Urinary bladder (tissue), 4 donors: Measurements from ENCODE around the gene LIN54. TPM values are rescaled to one million over a fixed set of nuclear protein-coding genes. Genes with fewer than 3 reads are reported as not detected.
"Not testable (repeated sequence)": the region's sequence is repeated elsewhere in the genome, so short reads cannot be mapped to it uniquely, and the experiment has no call there.

Source experiments
- DNase-seq: peaks from one replicate; pipeline ENCODE4 v3.0.0-alpha.2; 2015; ENCODE audit errors: extremely low spot score
- H3K27ac ChIP-seq: one replicate; pipeline ENCODE4 v1.5.1; 2013; ENCODE audit warnings: low read depth, mild to moderate bottlenecking, moderate library complexity
- H3K36me3 ChIP-seq: one replicate; pipeline ENCODE4 v1.6.1; 2013; ENCODE audit warnings: mild to moderate bottlenecking, moderate library complexity; ENCODE audit not compliant: insufficient read depth
- H3K4me1 ChIP-seq: one replicate; pipeline ENCODE4 v1.6.1; 2013; ENCODE audit warnings: mild to moderate bottlenecking, moderate library complexity; ENCODE audit not compliant: insufficient read depth
- H3K4me3 ChIP-seq: one replicate; pipeline ENCODE4 v1.5.1; 2013; ENCODE audit warnings: low read depth, low read length
- WGBS: extraction: QIAGEN DNeasy Blood & Tissue Kit; methylation state at CpG from one replicate; pipeline ENCODE4 v1.1.7; 2013; 5-methylcytosine and 5-hydroxymethylcytosine counted together
- polyA plus RNA-seq: library from polyadenylated mRNA; stranded (reverse); fragments of 200-250 nt; gene quantifications from one replicate; pipeline ENCODE4 v1.2.3, GENCODE V29; 2013
- total RNA-seq: library from RNA; depleted of rRNA; stranded (reverse); fragments of >200 nt; gene quantifications from one replicate; pipeline ENCODE4 v1.2.3, GENCODE V29; 2014
- donor health status: healthy with polysubstance abuse.
- donor health status: healthy.

LIN54 gene
- total and polyA plus RNA-seq, 2 donors = 5.5 to 21.5 TPM

- no peaks in the 10 kb centered on the region for H3K36me3 ChIP-seq
- no peak overlapping the region for H3K4me3 ChIP-seq
- H3K4me1 ChIP-seq = no peaks in the 10 kb centered on the region
- H3K27ac ChIP-seq = no peak overlapping the region
- DNase-seq = no peak
- WGBS = 91% methylated on average over 2 of the region's 2 CpGs
These were observed 59.4 kb downstream of the LIN54 start for GRCh38 chr4:82951196-82951595.

DNA sequence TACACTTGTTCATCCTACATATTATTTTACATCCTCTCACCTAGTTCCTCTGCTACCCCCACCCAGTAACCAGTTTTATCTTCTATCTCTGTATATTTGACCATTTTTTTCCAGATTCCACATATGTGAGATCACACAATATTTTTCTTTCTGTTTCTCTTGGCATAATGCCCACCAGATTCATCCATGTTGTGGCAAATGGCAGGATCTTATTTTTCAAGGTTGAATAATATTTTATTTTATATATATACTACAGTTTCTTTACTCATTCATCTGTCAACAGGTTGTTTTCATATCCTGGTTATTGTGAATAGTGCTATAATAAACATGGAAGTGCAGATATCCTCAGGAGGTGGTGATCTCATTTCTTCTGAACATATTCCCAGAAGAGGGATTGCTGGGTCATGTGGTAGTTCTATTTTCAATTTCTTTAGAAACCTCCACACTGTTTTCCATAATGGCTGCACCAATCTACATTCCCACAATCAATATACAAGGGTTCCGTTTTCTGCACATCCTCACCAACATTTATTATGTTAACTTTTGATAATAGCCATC is 61.9 kb downstream of the LIN54 start:
- WGBS = 99% methylated on average over 1 of the region's 1 CpG
- Histone ChIP-seq H3K4me1 (no peaks in the 10 kb centered on the region), H3K27ac (no peak overlapping the region), H3K36me3 (no peaks in the 10 kb centered on the region), H3K4me3 (no peak overlapping the region)
- no peak for DNase-seq

DNA sequence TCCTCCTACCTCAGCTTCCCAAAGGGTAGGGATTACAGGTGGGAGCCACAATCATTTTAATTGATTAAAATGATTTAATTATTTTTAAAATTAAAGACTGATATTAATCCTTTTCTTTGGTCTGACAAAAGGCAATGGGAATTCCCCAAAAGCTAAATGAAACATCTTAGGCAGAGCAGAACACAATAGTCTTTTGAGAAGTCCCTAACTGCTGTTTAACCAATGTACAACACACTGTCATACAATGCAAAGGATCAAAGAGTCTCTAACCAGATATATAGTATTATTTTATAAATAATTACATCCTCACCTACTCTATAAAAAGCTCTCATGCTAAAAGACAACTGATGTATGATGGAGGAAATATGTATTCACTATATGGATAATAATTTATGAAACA is 63.1 kb downstream of the LIN54 start:
- no peaks in the 10 kb centered on the region for H3K4me1 ChIP-seq
- H3K36me3 ChIP-seq = no peaks in the 10 kb centered on the region
- H3K27ac ChIP-seq = no peak overlapping the region
- no peak for DNase-seq
- H3K4me3 ChIP-seq = no peak overlapping the region

DNA sequence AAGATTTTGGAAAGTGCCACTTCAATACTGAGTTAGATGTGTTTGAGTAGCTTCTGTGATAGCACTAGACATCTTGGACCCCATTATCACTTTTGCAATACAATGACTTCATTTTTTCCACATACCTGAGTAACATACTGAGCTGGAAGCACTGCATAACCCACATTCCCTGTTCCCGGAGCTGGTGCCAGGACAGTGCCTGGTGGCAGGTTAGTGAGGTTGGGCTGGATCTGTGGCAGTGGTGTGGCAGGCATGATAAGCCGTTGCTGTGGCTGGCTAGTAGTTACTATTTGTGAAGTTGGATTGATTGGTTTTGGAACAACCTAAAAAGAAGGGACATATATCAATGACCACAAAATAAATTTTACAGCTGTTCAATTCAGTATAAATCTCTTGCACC is 71.2 kb downstream of the LIN54 start:
- H3K27ac ChIP-seq = no peak overlapping the region
- H3K4me3 ChIP-seq = no peak overlapping the region
- WGBS = 84% methylated on average over 2 of the region's 2 CpGs
- DNase-seq = no peak
- H3K4me1 ChIP-seq = no peaks in the 10 kb centered on the region
- H3K36me3 ChIP-seq = peaks cover 2% of the 10 kb centered on the region

DNA sequence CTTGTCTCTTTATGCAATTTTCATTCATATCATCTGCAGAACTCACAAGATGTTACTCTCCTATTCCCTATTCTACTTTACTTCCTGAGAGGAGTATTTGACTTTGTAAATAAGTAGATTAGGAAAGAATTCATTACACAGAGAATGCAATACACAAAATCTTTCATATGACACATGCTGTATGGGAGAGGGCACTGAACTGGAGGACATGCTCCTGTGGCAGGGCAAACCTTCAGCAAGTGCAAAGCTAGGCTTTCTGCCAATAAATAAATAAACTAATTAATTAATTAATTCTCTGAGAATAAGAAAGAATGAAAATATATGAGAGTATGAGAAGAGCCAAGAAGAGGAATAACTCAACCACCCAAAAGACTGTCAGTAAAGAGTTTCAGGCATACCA is 76.2 kb downstream of the LIN54 start:
- Histone ChIP-seq H3K4me3 (no peak overlapping the region), H3K36me3 (peaks cover 2% of the 10 kb centered on the region), H3K27ac (no peak overlapping the region), H3K4me1 (no peaks in the 10 kb centered on the region)
- DNase-seq = no peak

GRCh38 chr4:82930848-82931755 is 79.5 kb downstream of the LIN54 start:
- Histone ChIP-seq H3K27ac (no peak overlapping the region), H3K4me3 (no peak overlapping the region), H3K36me3 (peaks cover 2% of the 10 kb centered on the region), H3K4me1 (no peaks in the 10 kb centered on the region)
- 85% methylated on average over 5 of the region's 5 CpGs for WGBS
- no peak for DNase-seq

- no peak for DNase-seq
- H3K4me1 ChIP-seq = no peaks in the 10 kb centered on the region
These were observed 88.8 kb downstream of the LIN54 start for GRCh38 chr4:82921795-82922194.

DNA sequence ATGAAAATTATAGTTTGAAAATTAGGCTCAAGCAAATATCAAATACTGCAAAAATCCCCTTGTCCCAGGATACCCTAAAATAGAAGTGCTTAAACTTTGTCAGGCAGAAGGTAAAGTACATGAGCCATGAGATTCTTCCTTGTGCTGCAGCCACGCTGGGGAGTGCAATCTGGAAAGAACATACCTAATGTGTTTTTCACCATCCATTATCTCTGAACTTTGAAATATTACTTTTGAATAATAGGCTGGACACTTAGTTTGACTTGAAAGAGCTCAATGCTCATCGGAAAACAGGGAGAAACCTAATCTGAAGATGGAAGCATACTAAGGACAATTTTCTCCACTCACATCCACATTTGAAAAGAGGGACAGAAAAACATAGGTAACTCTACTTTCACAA is 91.2 kb downstream of the LIN54 start:
- H3K4me1 ChIP-seq = no peaks in the 10 kb centered on the region
- 86% methylated on average over 2 of the region's 2 CpGs for WGBS

More at GRCh38 chr4:82921795-82922194, 88.8 kb downstream of the LIN54 start:
- no peaks in the 10 kb centered on the region for H3K36me3 ChIP-seq
- H3K27ac ChIP-seq = no peak overlapping the region
- no peak overlapping the region for H3K4me3 ChIP-seq

GRCh38 chr4:82918091-82918490 is 92.5 kb downstream of the LIN54 start:
- Histone ChIP-seq H3K36me3 (no peaks in the 10 kb centered on the region), H3K4me3 (no peak overlapping the region), H3K27ac (no peak overlapping the region), H3K4me1 (no peaks in the 10 kb centered on the region)
- DNase-seq = no peak
- WGBS = 89% methylated on average over 7 of the region's 7 CpGs

More for the DNA sequence above, 91.2 kb downstream of the LIN54 start:
- Histone ChIP-seq H3K36me3 (no peaks in the 10 kb centered on the region), H3K4me3 (no peak overlapping the region), H3K27ac (no peak overlapping the region)
- DNase-seq = no peak

- DNase-seq, H3K4me1 ChIP-seq, H3K27ac ChIP-seq, H3K4me3 ChIP-seq, H3K36me3 ChIP-seq: not testable (repeated sequence)
- 99% methylated on average over 2 of the region's 2 CpGs for WGBS
These were observed 96.7 kb downstream of the LIN54 start for GRCh38 chr4:82913968-82914367.

DNA sequence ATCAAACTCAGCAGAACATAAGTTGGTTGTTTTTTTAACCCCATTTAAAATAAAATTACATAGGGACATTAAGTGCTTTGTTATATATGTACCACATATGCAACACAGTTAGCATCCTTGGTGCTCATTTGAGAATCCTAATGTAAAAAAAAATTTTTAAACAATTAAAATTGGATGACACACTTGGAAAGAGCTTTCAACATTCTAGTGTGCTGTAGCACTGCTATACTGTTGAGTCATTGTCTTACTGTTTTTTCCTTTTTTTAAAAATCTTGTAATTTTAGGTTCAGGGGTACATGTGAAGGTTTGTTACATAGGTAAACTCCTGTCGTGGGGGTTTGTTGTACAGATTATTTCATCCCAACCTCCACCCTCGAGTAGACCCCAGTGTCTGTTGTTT is 97.3 kb downstream of the LIN54 start:
- H3K27ac ChIP-seq = no peak overlapping the region
- H3K4me3 ChIP-seq = no peak overlapping the region
- WGBS = 44% methylated on average over 2 of the region's 2 CpGs
- H3K36me3 ChIP-seq = no peaks in the 10 kb centered on the region
- H3K4me1 ChIP-seq = no peaks in the 10 kb centered on the region
- DNase-seq = no peak

DNA sequence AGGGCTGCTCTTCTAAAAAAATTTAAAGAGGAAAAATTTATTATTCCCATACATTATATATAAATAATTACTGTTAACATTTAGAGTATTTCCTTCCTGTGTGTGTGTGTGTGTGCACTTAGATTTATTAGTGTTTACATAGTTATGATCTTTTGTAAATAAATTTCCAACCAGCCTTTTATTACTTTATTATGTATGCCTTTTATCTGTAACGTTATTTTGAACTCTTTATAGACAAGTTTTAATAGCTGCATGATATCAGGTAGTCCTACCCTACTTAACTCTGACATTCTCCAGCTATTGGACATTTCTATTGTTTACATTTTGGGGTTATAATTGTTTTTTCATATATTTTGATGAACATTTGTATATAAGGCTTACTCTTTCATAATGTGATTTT is 101.3 kb downstream of the LIN54 start:
- DNase-seq = no peak
- 36% methylated on average over 1 of the region's 1 CpG for WGBS
- Histone ChIP-seq H3K36me3 (no peaks in the 10 kb centered on the region), H3K27ac (no peak overlapping the region), H3K4me1 (no peaks in the 10 kb centered on the region), H3K4me3 (no peak overlapping the region)

DNA sequence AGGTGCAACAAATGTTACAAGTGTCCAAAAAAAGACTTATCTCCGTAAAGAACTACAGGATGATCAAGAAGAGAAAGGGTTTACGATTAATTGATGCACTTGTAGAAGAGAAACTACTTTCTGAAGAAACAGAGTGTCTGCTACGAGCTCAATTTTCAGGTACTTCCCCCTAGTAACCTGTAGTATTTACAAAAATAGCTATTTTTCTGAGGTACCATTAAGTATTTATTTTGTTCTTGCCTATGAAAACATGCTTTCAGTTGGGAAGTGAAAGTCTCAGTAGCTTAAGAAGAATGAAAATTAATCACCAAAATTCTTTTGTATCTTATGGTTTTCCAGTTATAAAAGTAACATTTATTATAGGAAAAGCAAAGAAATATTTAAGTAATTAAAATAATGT is 104.2 kb downstream of the LIN54 start:
- H3K27ac ChIP-seq = no peak overlapping the region
- DNase-seq = no peak
- no peak overlapping the region for H3K4me3 ChIP-seq
- 91% methylated on average over 3 of the region's 3 CpGs for WGBS
- no peaks in the 10 kb centered on the region for H3K36me3 ChIP-seq
- H3K4me1 ChIP-seq = no peaks in the 10 kb centered on the region

DNA sequence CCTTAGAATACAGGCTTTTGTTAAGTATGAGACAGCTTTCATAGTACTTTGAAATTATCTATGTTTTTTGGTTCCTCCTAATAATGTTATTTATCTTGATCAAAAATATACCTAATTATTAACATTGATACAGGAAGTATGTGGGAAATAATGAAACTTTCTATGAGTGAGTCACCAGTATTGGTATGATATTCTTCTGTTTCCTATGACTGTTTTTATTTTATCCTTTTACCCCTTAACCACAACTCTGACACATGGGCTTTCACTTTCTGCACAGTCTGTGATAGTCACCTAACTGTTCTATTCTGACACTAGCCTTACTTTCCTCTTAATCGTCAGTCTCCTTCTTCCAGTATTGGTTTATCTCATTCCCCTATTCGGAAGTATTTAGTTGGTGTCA is 105.4 kb downstream of the LIN54 start:
- DNase-seq = no peak
- H3K4me3 ChIP-seq = no peak overlapping the region
- no peaks in the 10 kb centered on the region for H3K36me3 ChIP-seq
- 86% methylated on average over 2 of the region's 2 CpGs for WGBS
- H3K4me1 ChIP-seq = no peaks in the 10 kb centered on the region
- H3K27ac ChIP-seq = no peak overlapping the region
